ENCODE data around the gene ASXL1. TPM values are rescaled to one million over a fixed set of nuclear protein-coding genes. Genes with fewer than 3 reads are reported as not detected.

ASXL1 gene
- total and polyA plus RNA-seq, 4 experiments from 2014 or later: 8.8 to 127 (median 73.1) TPM

DNA sequence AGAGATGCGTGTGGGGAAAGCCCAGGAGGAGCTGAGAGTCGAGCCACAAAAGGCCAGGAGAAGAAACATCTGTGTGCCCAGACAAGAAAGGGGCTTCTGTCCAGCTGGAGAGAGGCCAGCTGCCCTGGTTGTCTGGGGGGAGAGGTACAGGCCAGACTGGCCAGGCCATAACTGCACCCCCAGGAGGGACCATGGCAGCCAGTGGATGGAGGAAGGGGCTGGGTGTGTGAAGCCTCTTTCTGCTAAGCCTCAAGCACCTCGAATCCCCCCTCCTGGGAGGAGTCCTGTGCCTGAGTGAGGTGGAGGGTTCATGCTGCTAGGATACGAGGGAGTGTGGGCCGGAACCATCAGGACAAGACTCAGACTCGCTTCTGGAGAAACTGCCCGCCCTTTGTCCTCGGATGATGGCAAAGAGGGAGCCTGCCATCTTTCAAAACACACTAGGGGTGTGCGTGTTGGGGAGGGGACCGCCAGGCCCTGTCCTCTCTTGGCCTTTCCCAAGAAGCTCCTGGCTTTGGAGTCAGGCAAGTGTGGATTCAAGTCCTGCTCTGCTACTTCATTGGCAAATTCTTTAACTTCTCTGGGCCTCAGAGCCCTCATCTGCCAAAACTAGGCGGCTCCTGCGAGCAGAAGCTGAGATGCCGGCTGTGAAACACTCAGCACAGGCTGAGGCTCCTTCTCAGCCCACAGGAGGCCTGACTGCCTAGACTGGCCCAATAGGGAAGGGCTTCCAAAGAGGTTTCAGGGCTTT lies 90.3 kb downstream of the ASXL1 start:
- intact Hi-C loops (cut with micrococcal nuclease): no loop called here
- Mint-ChIP-seq H3K36me3 (peaks cover 27 to 73% of the 10 kb centered on the region in 2 donors), H3K27ac (peak overlapping the region in 6 of 7 donors; percentile 36 to 82 (median 67)), H3K9me3 (peaks cover 0 to 4% (median 0%) of the 10 kb centered on the region in 8 donors), H3K4me1 (peaks cover 7 to 19% (median 11%) of the 10 kb centered on the region in 4 donors), H3K4me3 (no peak overlapping the region), H3K27me3 (no peaks in the 10 kb centered on the region)
- Histone ChIP-seq H3K36me3 (ENCODE audit: insufficient read depth, low read length) (peaks cover 53% of the 10 kb centered on the region), H3K9me3 (ENCODE audit: control insufficient read depth in 1 of 2, low read length in 2 of 2) (no peaks in the 10 kb centered on the region), H3K27ac (ENCODE audit: low read depth, low read length) (no peak overlapping the region), H3K4me1 (ENCODE audit: insufficient read depth, low read length) (no peaks in the 10 kb centered on the region), H3K27me3 (ENCODE audit: insufficient read depth, low read length) (no peaks in the 10 kb centered on the region), H3K4me3 (ENCODE audit: low read length in 2 of 2) (no peak overlapping the region)
- ChIA-PET CTCF (ENCODE audit: partially characterized antibody) (no interaction called here), POLR2A (ENCODE audit: partially characterized antibody) (interaction anchor here (0.8 to 1.9 kb wide), 4 partner anchors 9 to 151 kb away, joined by 3 to 5 read pairs (median 4); no protein-coding TSS in a partner anchor)
- DNase-seq: no peak

DNA sequence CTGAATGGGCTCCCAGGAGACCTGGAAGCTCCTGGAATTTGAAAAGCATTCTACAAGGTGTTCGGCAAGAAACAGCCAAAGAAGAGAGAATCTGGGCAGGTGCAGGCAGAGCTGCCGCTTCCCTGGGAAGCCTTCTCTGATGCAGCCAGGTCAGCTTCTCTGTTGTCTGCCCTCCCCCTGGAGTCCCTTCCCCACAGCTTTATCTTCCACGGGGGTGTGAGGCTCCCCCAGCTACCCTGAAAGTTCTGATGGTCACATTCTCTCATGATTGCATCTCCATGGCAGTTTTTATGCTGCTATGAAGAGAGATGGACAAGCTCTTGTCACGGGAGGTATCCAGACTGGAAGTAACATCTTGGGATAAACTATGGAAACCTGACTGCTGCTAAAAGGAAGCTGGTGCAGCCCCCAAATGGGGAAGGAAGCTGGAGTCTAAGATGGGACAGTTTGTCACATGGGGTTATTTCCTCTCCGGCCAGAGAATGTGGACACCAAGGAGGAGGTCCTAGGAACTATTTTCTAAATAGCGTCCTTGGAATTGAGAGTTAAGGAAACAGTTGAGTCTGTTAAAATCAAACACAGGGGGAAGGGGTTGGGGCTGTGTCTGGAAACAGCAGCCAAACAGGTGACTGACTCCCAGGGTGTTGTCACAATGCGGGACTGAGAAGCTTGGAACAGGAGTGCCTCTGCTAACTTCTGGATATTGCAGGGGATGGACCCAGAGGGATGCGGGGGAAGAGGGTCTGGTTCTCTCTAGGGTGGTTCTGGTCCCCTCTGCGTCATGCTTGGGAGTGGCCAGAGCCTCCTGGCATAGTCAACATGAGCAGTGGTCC lies 91.1 kb downstream of the ASXL1 start:
- Histone ChIP-seq H3K27ac (ENCODE audit: low read depth, low read length) (no peak overlapping the region), H3K4me1 (ENCODE audit: insufficient read depth, low read length) (no peaks in the 10 kb centered on the region), H3K4me3 (ENCODE audit: low read length in 2 of 2) (no peak overlapping the region), H3K9me3 (ENCODE audit: control insufficient read depth in 1 of 2, low read length in 2 of 2) (no peaks in the 10 kb centered on the region), H3K36me3 (ENCODE audit: insufficient read depth, low read length) (peaks cover 61% of the 10 kb centered on the region), H3K27me3 (ENCODE audit: insufficient read depth, low read length) (no peaks in the 10 kb centered on the region)
- H3K9me3 Mint-ChIP-seq: peaks cover 0 to 5% (median 0%) of the 10 kb centered on the region in 8 donors
- peak overlapping the region in 6 of 7 donors; percentile 23 to 87 (median 68) for H3K27ac Mint-ChIP-seq
- H3K4me3 Mint-ChIP-seq: no peak overlapping the region
- peaks cover 23 to 73% of the 10 kb centered on the region in 2 donors for H3K36me3 Mint-ChIP-seq
- peaks cover 5 to 19% (median 6%) of the 10 kb centered on the region in 4 donors for H3K4me1 Mint-ChIP-seq
- intact Hi-C loops (cut with micrococcal nuclease): no loop called here
- POLR2A ChIA-PET (ENCODE audit: partially characterized antibody): interaction anchor here (0.8 to 1.9 kb wide), 5 partner anchors 9 to 150 kb away, joined by 3 to 5 read pairs (median 3); no protein-coding TSS in a partner anchor
- no peaks in the 10 kb centered on the region for H3K27me3 Mint-ChIP-seq
- CTCF ChIA-PET (ENCODE audit: partially characterized antibody): no interaction called here
- no peak for DNase-seq

GRCh38 chr20:32449890-32450401 lies 91.8 kb downstream of the ASXL1 start:
- Histone ChIP-seq H3K27ac (ENCODE audit: low read depth, low read length) (no peak overlapping the region), H3K4me1 (ENCODE audit: insufficient read depth, low read length) (no peaks in the 10 kb centered on the region), H3K9me3 (ENCODE audit: control insufficient read depth in 1 of 2, low read length in 2 of 2) (no peaks in the 10 kb centered on the region), H3K4me3 (ENCODE audit: low read length in 2 of 2) (no peak overlapping the region), H3K27me3 (ENCODE audit: insufficient read depth, low read length) (no peaks in the 10 kb centered on the region), H3K36me3 (ENCODE audit: insufficient read depth, low read length) (peaks cover 61% of the 10 kb centered on the region)
- intact Hi-C loops (cut with micrococcal nuclease): no loop called here
- H3K9me3 Mint-ChIP-seq: peaks cover 0 to 5% (median 0%) of the 10 kb centered on the region in 8 donors
- H3K27ac Mint-ChIP-seq: peak overlapping the region; percentile 33 to 89 (median 57)
- H3K4me3 Mint-ChIP-seq: no peak overlapping the region
- H3K4me1 Mint-ChIP-seq: peaks cover 5 to 19% (median 6%) of the 10 kb centered on the region in 4 donors
- H3K36me3 Mint-ChIP-seq: peaks cover 27 to 72% of the 10 kb centered on the region in 2 donors
- no peak for DNase-seq
- CTCF ChIA-PET (ENCODE audit: partially characterized antibody): no interaction called here
- H3K27me3 Mint-ChIP-seq: no peaks in the 10 kb centered on the region
- POLR2A ChIA-PET (ENCODE audit: partially characterized antibody): interaction anchor here (1.0 to 1.9 kb wide), 3 partner anchors 10 to 149 kb away, joined by 3 to 5 read pairs (median 3); no protein-coding TSS in a partner anchor

- ChIA-PET POLR2A (ENCODE audit: partially characterized antibody) (interaction anchor here (1.7 kb wide), 1 partner anchor 30 kb away, joined by 3 read pairs; no protein-coding TSS in a partner anchor), CTCF (ENCODE audit: partially characterized antibody) (no interaction called here)
- Mint-ChIP-seq H3K4me3 (no peak overlapping the region), H3K27me3 (no peaks in the 10 kb centered on the region), H3K27ac (peak overlapping the region in 6 of 7 donors; percentile 17 to 89 (median 52)), H3K4me1 (peaks cover 0 to 13% (median 5%) of the 10 kb centered on the region in 4 donors), H3K36me3 (peaks cover 27 to 70% of the 10 kb centered on the region in 2 donors), H3K9me3 (peaks cover 0 to 5% (median 0%) of the 10 kb centered on the region in 8 donors)
- no peak overlapping the region for H3K27ac ChIP-seq (ENCODE audit: low read depth, low read length)
- no peak for DNase-seq
- no peak overlapping the region for H3K4me3 ChIP-seq (ENCODE audit: low read length in 2 of 2)
- intact Hi-C loops (cut with micrococcal nuclease): no loop called here
- H3K27me3 ChIP-seq (ENCODE audit: insufficient read depth, low read length): no peaks in the 10 kb centered on the region
- no peaks in the 10 kb centered on the region for H3K9me3 ChIP-seq (ENCODE audit: control insufficient read depth in 1 of 2, low read length in 2 of 2)
- peaks cover 63% of the 10 kb centered on the region for H3K36me3 ChIP-seq (ENCODE audit: insufficient read depth, low read length)
- no peaks in the 10 kb centered on the region for H3K4me1 ChIP-seq (ENCODE audit: insufficient read depth, low read length)
Observed at GRCh38 chr20:32450484-32451061, 92.4 kb downstream of the ASXL1 start.

GRCh38 chr20:32451340-32451681 lies 93.2 kb downstream of the ASXL1 start:
- Histone ChIP-seq H3K4me3 (ENCODE audit: low read length in 2 of 2) (no peak overlapping the region), H3K27ac (ENCODE audit: low read depth, low read length) (no peak overlapping the region), H3K27me3 (ENCODE audit: insufficient read depth, low read length) (no peaks in the 10 kb centered on the region), H3K9me3 (ENCODE audit: control insufficient read depth in 1 of 2, low read length in 2 of 2) (no peaks in the 10 kb centered on the region), H3K36me3 (ENCODE audit: insufficient read depth, low read length) (peaks cover 71% of the 10 kb centered on the region), H3K4me1 (ENCODE audit: insufficient read depth, low read length) (no peaks in the 10 kb centered on the region)
- ChIA-PET POLR2A (ENCODE audit: partially characterized antibody) (no interaction called here), CTCF (ENCODE audit: partially characterized antibody) (no interaction called here)
- Mint-ChIP-seq H3K36me3 (peaks cover 27 to 71% of the 10 kb centered on the region in 2 donors), H3K4me3 (no peak overlapping the region), H3K9me3 (peaks cover 0 to 5% (median 0%) of the 10 kb centered on the region in 8 donors), H3K4me1 (peaks cover 0 to 11% (median 4%) of the 10 kb centered on the region in 4 donors), H3K27ac (peak overlapping the region in 5 of 7 donors; percentile 17 to 84 (median 50)), H3K27me3 (no peaks in the 10 kb centered on the region)
- intact Hi-C loops (cut with micrococcal nuclease): no loop called here
- DNase-seq: no peak

GRCh38 chr20:32451682-32452461 lies 93.7 kb downstream of the ASXL1 start:
- Mint-ChIP-seq H3K9me3 (peaks cover 0 to 5% (median 0%) of the 10 kb centered on the region in 8 donors), H3K36me3 (peaks cover 25 to 67% of the 10 kb centered on the region in 2 donors), H3K27me3 (no peaks in the 10 kb centered on the region), H3K4me1 (peaks cover 0 to 7% (median 1%) of the 10 kb centered on the region in 4 donors), H3K27ac (peak overlapping the region in 4 of 7 donors; percentile 29 to 84 (median 62)), H3K4me3 (no peak overlapping the region)
- DNase-seq: no peak
- Histone ChIP-seq H3K36me3 (ENCODE audit: insufficient read depth, low read length) (peaks cover 67% of the 10 kb centered on the region), H3K4me3 (ENCODE audit: low read length in 2 of 2) (no peak overlapping the region), H3K27ac (ENCODE audit: low read depth, low read length) (no peak overlapping the region), H3K27me3 (ENCODE audit: insufficient read depth, low read length) (no peaks in the 10 kb centered on the region), H3K4me1 (ENCODE audit: insufficient read depth, low read length) (no peaks in the 10 kb centered on the region), H3K9me3 (ENCODE audit: control insufficient read depth in 1 of 2, low read length in 2 of 2) (no peaks in the 10 kb centered on the region)
- CTCF ChIA-PET (ENCODE audit: partially characterized antibody): interaction anchor here (0.5 kb wide), 1 partner anchor 313 kb away, joined by 3 read pairs; no protein-coding TSS in a partner anchor
- POLR2A ChIA-PET (ENCODE audit: partially characterized antibody): interaction anchor here (1.3 kb wide), 1 partner anchor 32 kb away, joined by 3 read pairs; no protein-coding TSS in a partner anchor
- intact Hi-C loops (cut with micrococcal nuclease): no loop called here

Measured in CD4-positive, alpha-beta memory T cell (primary cell).